Nucleus accumbens (tissue), 56 donors: Measurements from ENCODE around the gene KCNH3.

Source experiments
- DNase-seq, 56 donors: peaks; one replicate each; lab custom pipeline; 2025; lab: John Stamatoyannopoulos, UW

Gene KCNH3

GRCh38 chr12:49558526-49558925 is 19.7 kb downstream of the KCNH3 start:
- no peak for DNase-seq

- no peak for DNase-seq
These were observed 20.3 kb downstream of the KCNH3 start for GRCh38 chr12:49559011-49559675.

GRCh38 chr12:49560695-49561094 is 21.9 kb downstream of the KCNH3 start:
- no peak for DNase-seq

GRCh38 chr12:49562233-49562632 is 23.4 kb downstream of the KCNH3 start:
- DNase-seq, result no peak

GRCh38 chr12:49562831-49563230 is 24.0 kb downstream of the KCNH3 start:
- DNase-seq, result no peak

GRCh38 chr12:49563951-49564685 is 25.3 kb downstream of the KCNH3 start:
- DNase-seq, result no peak

- DNase-seq, result peak in 31 of 56 donors; percentile 14 to 71 (median 36)
These were observed 26.0 kb downstream of the KCNH3 start for GRCh38 chr12:49564686-49565405.

GRCh38 chr12:49565406-49566265 is 26.8 kb downstream of the KCNH3 start:
- DNase-seq, result no peak

GRCh38 chr12:49566361-49566760 is 27.5 kb downstream of the KCNH3 start:
- no peak for DNase-seq

GRCh38 chr12:49567302-49567610 is 28.4 kb downstream of the KCNH3 start:
- DNase-seq, result peak in 1 of 56 donors; percentile 44

- DNase-seq, result peak in 55 of 56 donors; percentile 45 to 97 (median 85)
These were observed 29.0 kb downstream of the KCNH3 start, which contains the start of gene MCRS1 for GRCh38 chr12:49567611-49568441. TSS of gene MCRS1 (minus strand) at chr12:49568142. CDS start at chr12:49566731, 1,411 bp downstream.

GRCh38 chr12:49568442-49569162 is 29.8 kb downstream of the KCNH3 start:
- DNase-seq, result peak in 1 of 56 donors; percentile 43

- DNase-seq, result no peak
These were observed 38.9 kb downstream of the KCNH3 start for GRCh38 chr12:49577589-49578315.

- no peak for DNase-seq
These were observed 39.8 kb downstream of the KCNH3 start for GRCh38 chr12:49578471-49579112.

- peak in 51 of 56 donors; percentile 7 to 85 (median 47) for DNase-seq
These were observed 42.0 kb downstream of the KCNH3 start for GRCh38 chr12:49580572-49581535.

GRCh38 chr12:49582201-49582600 is 43.4 kb downstream of the KCNH3 start:
- no peak for DNase-seq
